ENCODE measurements around the gene AUH. TPM values are rescaled to one million over a fixed set of nuclear protein-coding genes. Genes with fewer than 3 reads are reported as not detected.

Gene AUH
- total RNA-seq, 1 donor: 19.6 TPM

DNA sequence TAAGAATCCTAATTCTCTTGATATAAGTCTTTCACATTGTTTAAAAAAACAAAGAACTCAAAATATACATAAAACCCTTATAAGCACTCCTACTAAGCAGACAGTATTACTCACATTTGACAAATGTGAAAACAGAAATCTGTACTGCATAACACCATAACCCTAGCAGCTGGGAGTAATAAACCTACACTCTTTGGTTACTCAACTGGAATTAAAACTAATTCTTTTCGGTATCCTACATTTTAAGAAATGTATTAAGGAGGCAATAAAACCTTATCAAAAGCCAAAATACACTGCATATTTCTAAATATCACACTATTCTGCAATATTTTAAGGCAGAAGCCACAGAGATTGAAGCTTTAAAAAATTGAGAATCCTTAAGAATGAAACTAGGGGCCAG lies 6.8 kb downstream of the AUH start:
- TF ChIP-seq, protein P1, sequence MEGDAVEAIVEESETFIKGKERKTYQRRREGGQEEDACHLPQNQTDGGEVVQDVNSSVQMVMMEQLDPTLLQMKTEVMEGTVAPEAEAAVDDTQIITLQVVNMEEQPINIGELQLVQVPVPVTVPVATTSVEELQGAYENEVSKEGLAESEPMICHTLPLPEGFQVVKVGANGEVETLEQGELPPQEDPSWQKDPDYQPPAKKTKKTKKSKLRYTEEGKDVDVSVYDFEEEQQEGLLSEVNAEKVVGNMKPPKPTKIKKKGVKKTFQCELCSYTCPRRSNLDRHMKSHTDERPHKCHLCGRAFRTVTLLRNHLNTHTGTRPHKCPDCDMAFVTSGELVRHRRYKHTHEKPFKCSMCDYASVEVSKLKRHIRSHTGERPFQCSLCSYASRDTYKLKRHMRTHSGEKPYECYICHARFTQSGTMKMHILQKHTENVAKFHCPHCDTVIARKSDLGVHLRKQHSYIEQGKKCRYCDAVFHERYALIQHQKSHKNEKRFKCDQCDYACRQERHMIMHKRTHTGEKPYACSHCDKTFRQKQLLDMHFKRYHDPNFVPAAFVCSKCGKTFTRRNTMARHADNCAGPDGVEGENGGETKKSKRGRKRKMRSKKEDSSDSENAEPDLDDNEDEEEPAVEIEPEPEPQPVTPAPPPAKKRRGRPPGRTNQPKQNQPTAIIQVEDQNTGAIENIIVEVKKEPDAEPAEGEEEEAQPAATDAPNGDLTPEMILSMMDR (IDR thresholded peaks at IDR 0.05; ENCODE audit: insufficient read depth, low read length): no peak
- DNase-seq (ENCODE audit: low read depth): no peak
- no peak overlapping the region for H3K4me3 ChIP-seq (ENCODE audit: low read depth, low read length)

DNA sequence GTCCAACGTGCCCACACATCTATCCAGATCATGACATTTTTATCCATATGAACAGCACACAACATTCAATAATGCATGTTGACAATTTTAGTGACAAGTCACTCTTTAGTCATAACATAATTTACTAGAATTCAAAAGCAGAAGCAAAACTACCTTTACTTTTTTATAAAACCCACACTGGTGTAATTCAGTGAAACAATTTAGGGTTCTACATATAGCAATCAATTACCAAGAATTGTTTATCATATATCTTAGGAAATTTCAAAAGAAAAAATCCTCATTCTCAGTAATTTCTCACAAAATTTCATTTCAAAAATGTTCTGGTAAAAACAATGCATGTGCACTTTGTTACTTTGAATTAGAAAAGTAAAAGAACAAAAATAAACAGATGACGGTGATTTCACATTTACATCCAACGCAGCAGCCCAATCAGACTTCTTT lies 12.6 kb downstream of the AUH start:
- TF ChIP-seq, protein P1 (IDR thresholded peaks at IDR 0.05; ENCODE audit: insufficient read depth, low read length): no peak
- no peak overlapping the region for H3K4me3 ChIP-seq (ENCODE audit: low read depth, low read length)
- no peak for DNase-seq (ENCODE audit: low read depth)

DNA sequence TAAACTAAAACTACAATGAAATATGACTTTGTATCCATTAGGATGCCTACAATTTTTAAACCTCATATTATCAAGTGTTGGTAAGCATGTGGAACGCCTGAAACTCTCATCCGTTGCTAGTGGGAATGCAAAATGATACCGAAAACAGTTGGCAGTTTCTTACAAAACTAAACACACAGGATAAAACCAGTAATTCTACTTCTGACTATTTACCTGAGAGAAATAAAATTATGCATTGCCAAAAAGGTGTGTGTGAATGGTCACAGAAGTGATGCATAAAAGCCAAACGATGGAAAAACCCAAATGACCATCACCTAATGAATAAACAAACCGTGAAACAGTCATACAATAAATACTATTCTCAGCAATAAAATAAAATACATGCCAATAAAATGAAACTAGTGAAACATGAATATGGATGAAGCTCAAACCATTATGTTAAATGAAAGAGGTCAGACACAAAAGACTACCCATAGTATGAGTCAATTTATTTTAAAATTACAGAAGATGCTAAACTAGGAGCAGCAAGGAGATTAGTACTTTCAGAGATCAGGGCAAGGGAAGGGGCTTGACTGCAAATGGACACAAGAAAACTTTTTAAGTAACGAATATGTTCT lies 13.4 kb downstream of the AUH start:
- H3K4me3 ChIP-seq (ENCODE audit: low read depth, low read length): no peak overlapping the region
- TF ChIP-seq, protein P1 (IDR thresholded peaks at IDR 0.05; ENCODE audit: insufficient read depth, low read length): no peak
- DNase-seq (ENCODE audit: low read depth): no peak

DNA sequence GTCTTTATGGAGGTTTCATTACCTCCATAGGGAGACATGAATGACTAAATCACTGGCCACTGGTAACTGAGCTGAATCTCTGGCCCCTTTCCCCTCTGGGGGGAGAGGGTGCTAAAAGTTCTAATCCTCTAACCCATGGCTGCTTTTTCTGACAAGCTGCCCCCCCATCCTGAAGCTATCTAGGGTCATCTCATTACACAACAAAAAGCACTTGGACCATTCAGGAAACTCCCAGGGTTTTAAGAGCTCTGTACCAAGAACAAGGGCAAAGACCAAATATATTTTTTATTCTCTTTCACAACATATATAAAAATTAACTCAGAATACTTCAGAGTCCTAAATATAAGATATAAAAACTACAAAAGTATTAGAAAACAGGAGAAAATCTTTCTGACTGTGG lies 14.3 kb downstream of the AUH start:
- no peak for DNase-seq (ENCODE audit: low read depth)
- no peak overlapping the region for H3K4me3 ChIP-seq (ENCODE audit: low read depth, low read length)
- TF ChIP-seq, protein P1 (IDR thresholded peaks at IDR 0.05; ENCODE audit: insufficient read depth, low read length): no peak

DNA sequence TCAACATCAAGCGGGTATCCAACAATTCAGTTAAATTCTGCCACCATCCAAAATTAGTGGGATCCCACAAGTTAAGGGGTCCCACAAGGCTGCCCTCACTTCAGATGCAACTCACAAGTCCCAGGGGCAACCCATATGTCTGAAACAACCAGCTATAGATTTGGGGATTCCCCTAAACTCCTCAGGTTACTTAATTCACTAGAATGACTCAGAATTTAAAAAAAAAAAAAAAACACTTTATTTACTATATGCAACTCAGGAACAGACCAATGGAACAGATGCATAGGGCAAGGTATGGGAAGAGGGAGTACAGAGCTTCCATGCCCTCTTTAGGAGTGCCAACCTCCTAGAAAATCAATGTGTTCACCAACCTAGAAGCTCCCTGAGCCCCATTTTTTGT lies 15.1 kb downstream of the AUH start:
- DNase-seq (ENCODE audit: low read depth): no peak
- no peak overlapping the region for H3K4me3 ChIP-seq (ENCODE audit: low read depth, low read length)
- TF ChIP-seq, protein P1 (IDR thresholded peaks at IDR 0.05; ENCODE audit: insufficient read depth, low read length): no peak

DNA sequence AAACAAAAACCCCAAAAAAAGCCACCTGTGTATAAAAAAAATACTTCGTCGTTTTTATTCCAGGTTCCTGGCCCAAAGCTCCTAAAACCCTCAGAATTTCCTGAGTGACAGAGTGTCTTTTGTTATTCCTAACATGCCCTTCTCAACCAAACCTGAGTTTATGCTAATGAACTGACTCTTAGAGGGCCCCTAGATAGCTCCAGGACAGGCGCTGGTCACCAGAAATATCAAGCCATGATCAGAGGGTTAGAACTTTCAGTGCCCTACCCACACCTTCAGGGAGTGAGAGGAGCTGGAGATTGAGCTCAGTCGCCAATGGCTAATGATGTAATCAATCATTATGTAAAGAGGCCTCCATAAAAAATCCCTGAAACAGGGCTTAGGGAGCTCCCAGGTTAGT lies 15.7 kb downstream of the AUH start:
- no peak for DNase-seq (ENCODE audit: low read depth)
- H3K4me3 ChIP-seq (ENCODE audit: low read depth, low read length): no peak overlapping the region
- TF ChIP-seq, protein P1 (IDR thresholded peaks at IDR 0.05; ENCODE audit: insufficient read depth, low read length): no peak

DNA sequence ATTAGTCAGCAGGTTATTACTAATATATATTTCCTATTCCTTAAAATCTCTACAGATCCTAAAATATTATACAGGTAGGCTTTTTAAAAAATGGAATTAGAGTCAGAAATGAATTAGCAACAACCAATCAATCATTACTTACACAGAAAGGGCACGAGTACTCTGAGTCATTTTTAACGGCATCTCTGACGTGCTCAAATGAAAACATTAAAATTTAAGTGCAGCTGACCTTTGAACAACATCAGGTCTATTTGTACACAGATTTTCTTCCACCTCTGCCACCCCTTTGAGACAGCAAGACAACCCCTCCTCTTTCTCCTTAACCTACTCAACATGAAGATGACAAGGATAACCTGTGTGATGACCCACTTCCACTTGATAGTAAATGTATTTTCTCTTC lies 19.1 kb downstream of the AUH start:
- TF ChIP-seq, protein P1 (IDR thresholded peaks at IDR 0.05; ENCODE audit: insufficient read depth, low read length): no peak
- no peak for DNase-seq (ENCODE audit: low read depth)
- H3K4me3 ChIP-seq (ENCODE audit: low read depth, low read length): no peak overlapping the region
